GM12878 (cell line): ENCODE measurements around the gene ATN1. TPM values are rescaled to one million over a fixed set of nuclear protein-coding genes. Genes with fewer than 3 reads are reported as not detected.

Source experiments
- ATAC-seq: fragments of 200-7000 bp; cut with Tn5 transposase; 3 replicates; pipeline ENCODE4 v1.9.1; 2020; ENCODE audit warnings: mild to moderate bottlenecking, moderate library complexity
- BruUV-seq: library from RNA; stranded (reverse); fragments of 400-500 nt; replicated peaks from 2 replicates; lab custom pipeline; 2021; lab: Mats Ljungman, UMichigan
- CTCF ChIA-PET: fragments of 300-600 bp; sonication (Branson Sonifier 250); formaldehyde crosslinking; extraction: SDS; loops from one replicate; lab custom pipeline; 2021; ENCODE audit warnings: inconsistent platforms; lab: Yijun Ruan, JAX
- POLR2A ChIA-PET: fragments of 350-600 bp; formaldehyde crosslinking; extraction: SDS; loops from one replicate; lab custom pipeline; 2021; ENCODE audit warnings: inconsistent platforms; lab: Charles Lee
- RAD21 ChIA-PET: fragments of 300-600 bp; sonication (Branson Sonifier 250); formaldehyde crosslinking; loops from one replicate; lab custom pipeline; 2023; ENCODE audit warnings: antibody characterized with exemption; ENCODE audit not compliant: unreplicated experiment; lab: Charles Lee
- SMC1A ChIA-PET: fragments of 300-600 bp; sonication (Branson Sonifier 250); formaldehyde crosslinking; loops from one replicate; lab custom pipeline; 2023; ENCODE audit not compliant: unreplicated experiment, uncharacterized antibody; lab: Charles Lee
- DNase-seq: peaks from one replicate; pipeline ENCODE4 v3.0.0-alpha.2; 2011; ENCODE audit warnings: low read depth, low spot score
- FAIRE-seq: peaks from 3 replicates; lab custom pipeline; 2011; peaks lifted over from hg19 to GRCh38; lab: Jason Lieb, UNC
- H2AFZ ChIP-seq: 2 replicates; pipeline ENCODE4 v1.6.0; 2011; ENCODE audit warnings: low read depth, low read length, control low read depth; ENCODE audit not compliant: control insufficient read depth
- H3K27ac ChIP-seq: 2 replicates; pipeline ENCODE4 v1.5.1; 2011; ENCODE audit warnings: control low read depth; ENCODE audit not compliant: control insufficient read depth, insufficient read depth
- H3K27me3 ChIP-seq, 2 experiments: replicated peaks in 1 of 2; 2 replicates each; pipeline versions ENCODE4 v1.6.0 to v1.6.1; 2011; ENCODE audit warnings: low read length in 1 of 2; ENCODE audit not compliant: control insufficient read depth in 2 of 2, insufficient read depth in 2 of 2
- H3K36me3 ChIP-seq, 2 experiments: 2 replicates each; pipeline ENCODE4 v1.5.1; 2011; ENCODE audit warnings: low read length in 1 of 2; ENCODE audit not compliant: control insufficient read depth in 2 of 2, insufficient read depth in 2 of 2
- H3K4me1 ChIP-seq: 2 replicates; pipeline ENCODE4 v1.6.1; 2011; ENCODE audit warnings: mild to moderate bottlenecking, low read length, moderate library complexity, mixed read lengths; ENCODE audit not compliant: control insufficient read depth, insufficient read depth
- H3K4me2 ChIP-seq: 2 replicates; pipeline ENCODE4 v1.6.0; 2011; ENCODE audit warnings: control low read depth; ENCODE audit not compliant: control insufficient read depth, insufficient read depth
- H3K4me3 ChIP-seq: fragments of 200-600 bp; sonication (generic); 2 replicates; pipeline ENCODE4 v1.5.1; 2016
- H3K79me2 ChIP-seq: 2 replicates; pipeline ENCODE4 v1.6.0; 2011; ENCODE audit warnings: low read length; ENCODE audit not compliant: control insufficient read depth, insufficient read depth
- H3K9ac ChIP-seq: 2 replicates; pipeline ENCODE4 v1.8.0; 2011; ENCODE audit warnings: low read length, control low read depth, mixed read lengths; ENCODE audit not compliant: control insufficient read depth, insufficient read depth
- H3K9me3 ChIP-seq: replicated peaks from 3 replicates; pipeline ENCODE4 v1.5.1; 2011; ENCODE audit warnings: mild to moderate bottlenecking, low read length; ENCODE audit not compliant: control insufficient read depth, insufficient read depth
- H4K20me1 ChIP-seq: 2 replicates; pipeline ENCODE4 v1.6.0; 2011; ENCODE audit not compliant: control insufficient read depth, insufficient read depth
- ETV6 ChIP-seq, 2 experiments: fragments of 450-650 bp in 1 of 2; IDR thresholded peaks in 1 of 2; conservative IDR thresholded peaks in 1 of 2; 2 replicates each; pipeline ENCODE4 v1.6.1; 2014; ENCODE audit warnings: antibody characterized with exemption in 1 of 2, borderline replicate concordance in 1 of 2, low read depth in 1 of 2, mild to moderate bottlenecking in 1 of 2, moderate library complexity in 1 of 2
- GATAD2B ChIP-seq: fragments of 450-650 bp; conservative IDR thresholded peaks from 2 replicates; pipeline ENCODE4 v1.6.1; 2017; ENCODE audit warnings: low read depth, mild to moderate bottlenecking, moderate library complexity
- HDAC6 ChIP-seq: fragments of 200-600 bp; sonication (generic); IDR thresholded peaks from one replicate; pipeline ENCODE4 v1.8.0; 2017; ENCODE audit warnings: antibody characterized with exemption; ENCODE audit not compliant: unreplicated experiment
- IKZF2 ChIP-seq, 2 experiments: fragments of 450-650 bp; IDR thresholded peaks; 2 replicates each; pipeline ENCODE4 v1.6.1; 2017; ENCODE audit warnings: mild to moderate bottlenecking in 2 of 2, moderate library complexity in 2 of 2
- IRF4 ChIP-seq: IDR thresholded peaks from 2 replicates; pipeline ENCODE4 v1.6.1; 2011; ENCODE audit warnings: low read depth, low read length
- NR2C2 ChIP-seq: IDR thresholded peaks from 2 replicates; pipeline ENCODE4 v1.6.1; 2011; ENCODE audit warnings: borderline replicate concordance, low read depth; ENCODE audit not compliant: control insufficient read depth, insufficient read length
- WRNIP1 ChIP-seq: IDR thresholded peaks from 2 replicates; pipeline ENCODE4 v1.6.1; 2011; ENCODE audit warnings: low read depth, low read length, improper control_type of control experiment, borderline replicate concordance
- WGBS: methylation state at CpG from one replicate; pipeline ENCODE4 v1.1.6; 2016; ENCODE audit warnings: low lambda C conversion rate; ENCODE audit not compliant: insufficient replicate concordance, insufficient coverage; ENCODE audit errors: missing lambda C conversion rate; 5-methylcytosine and 5-hydroxymethylcytosine counted together
- in situ Hi-C: fragments of 300-500 bp; cut with MboI; formaldehyde crosslinking; loops from 9 replicates; pipeline ENCODE4 v1.14.3; 2018; ENCODE audit warnings: mixed read lengths
- intact Hi-C: fragments of 100-400 bp; cut with micrococcal nuclease; formaldehyde crosslinking; loops from one replicate; pipeline ENCODE4 v1.14.2; 2022; ENCODE audit not compliant: unreplicated experiment
- polyA plus RNA-seq, 11 experiments: library from polyadenylated mRNA; depleted of rRNA in 4 of 11; unstranded in 6 of 11; stranded (reverse) in 5 of 11; fragments of >200 nt; fragmentation: Nextera tagmentation in 4 of 11; fragmentation: Illumina TruSeq in 1 of 11; extraction: Ambion mirVana in 4 of 11; extraction: Trizol in 1 of 11; gene quantifications; 1 replicate in 1 of 11; 2 replicates in 10 of 11; pipeline versions ENCODE4 v1.2.1 to v1.2.3, GENCODE V29; 2011 to 2016; ENCODE audit warnings: inconsistent platforms in 2 of 11, missing spikeins in 2 of 11, low read depth in 1 of 11
- total RNA-seq, 4 experiments: library from RNA; depleted of rRNA in 3 of 4; stranded (reverse); fragments of >200 nt in 3 of 4; fragmentation: Illumina TruSeq in 1 of 4; extraction: Trizol in 1 of 4; gene quantifications; 2 replicates each; pipeline versions ENCODE4 v1.2.1 to v1.2.3, GENCODE V29; 2013 to 2021
- TF ChIP-seq, protein P1 (sequence below): fragments of 450-650 bp; IDR thresholded peaks from 2 replicates; pipeline ENCODE4 v1.6.1; 2018; ENCODE audit warnings: mild to moderate bottlenecking, low read depth, moderate library complexity; ENCODE audit not compliant: partially characterized antibody
- TF ChIP-seq, protein P2 (sequence below): fragments of 450-650 bp; IDR thresholded peaks from 2 replicates; pipeline ENCODE4 v1.6.1; 2016; ENCODE audit warnings: mild to moderate bottlenecking
- TF ChIP-seq, protein P3 (sequence below): fragments of 450-650 bp; formaldehyde crosslinking; IDR thresholded peaks from 2 replicates; pipeline ENCODE4 v1.4.0; 2020; ENCODE audit warnings: mild to moderate bottlenecking, moderate library complexity

Gene ATN1
- total and polyA plus RNA-seq, 10 of the 15 experiments (the other 5 are each of a cell fraction or from before 2014, with no cell fraction given) = 0.08 to 44.5 (median 5.0) TPM

- TF ChIP-seq, protein P1, sequence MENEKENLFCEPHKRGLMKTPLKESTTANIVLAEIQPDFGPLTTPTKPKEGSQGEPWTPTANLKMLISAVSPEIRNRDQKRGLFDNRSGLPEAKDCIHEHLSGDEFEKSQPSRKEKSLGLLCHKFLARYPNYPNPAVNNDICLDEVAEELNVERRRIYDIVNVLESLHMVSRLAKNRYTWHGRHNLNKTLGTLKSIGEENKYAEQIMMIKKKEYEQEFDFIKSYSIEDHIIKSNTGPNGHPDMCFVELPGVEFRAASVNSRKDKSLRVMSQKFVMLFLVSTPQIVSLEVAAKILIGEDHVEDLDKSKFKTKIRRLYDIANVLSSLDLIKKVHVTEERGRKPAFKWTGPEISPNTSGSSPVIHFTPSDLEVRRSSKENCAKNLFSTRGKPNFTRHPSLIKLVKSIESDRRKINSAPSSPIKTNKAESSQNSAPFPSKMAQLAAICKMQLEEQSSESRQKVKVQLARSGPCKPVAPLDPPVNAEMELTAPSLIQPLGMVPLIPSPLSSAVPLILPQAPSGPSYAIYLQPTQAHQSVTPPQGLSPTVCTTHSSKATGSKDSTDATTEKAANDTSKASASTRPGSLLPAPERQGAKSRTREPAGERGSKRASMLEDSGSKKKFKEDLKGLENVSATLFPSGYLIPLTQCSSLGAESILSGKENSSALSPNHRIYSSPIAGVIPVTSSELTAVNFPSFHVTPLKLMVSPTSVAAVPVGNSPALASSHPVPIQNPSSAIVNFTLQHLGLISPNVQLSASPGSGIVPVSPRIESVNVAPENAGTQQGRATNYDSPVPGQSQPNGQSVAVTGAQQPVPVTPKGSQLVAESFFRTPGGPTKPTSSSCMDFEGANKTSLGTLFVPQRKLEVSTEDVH = no peak
- TF ChIP-seq, protein P2, sequence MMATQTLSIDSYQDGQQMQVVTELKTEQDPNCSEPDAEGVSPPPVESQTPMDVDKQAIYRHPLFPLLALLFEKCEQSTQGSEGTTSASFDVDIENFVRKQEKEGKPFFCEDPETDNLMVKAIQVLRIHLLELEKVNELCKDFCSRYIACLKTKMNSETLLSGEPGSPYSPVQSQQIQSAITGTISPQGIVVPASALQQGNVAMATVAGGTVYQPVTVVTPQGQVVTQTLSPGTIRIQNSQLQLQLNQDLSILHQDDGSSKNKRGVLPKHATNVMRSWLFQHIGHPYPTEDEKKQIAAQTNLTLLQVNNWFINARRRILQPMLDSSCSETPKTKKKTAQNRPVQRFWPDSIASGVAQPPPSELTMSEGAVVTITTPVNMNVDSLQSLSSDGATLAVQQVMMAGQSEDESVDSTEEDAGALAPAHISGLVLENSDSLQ = no peak
These were observed 29.5 kb downstream of the ATN1 start (continued) for GRCh38 chr12:6957151-6957701.

DNA sequence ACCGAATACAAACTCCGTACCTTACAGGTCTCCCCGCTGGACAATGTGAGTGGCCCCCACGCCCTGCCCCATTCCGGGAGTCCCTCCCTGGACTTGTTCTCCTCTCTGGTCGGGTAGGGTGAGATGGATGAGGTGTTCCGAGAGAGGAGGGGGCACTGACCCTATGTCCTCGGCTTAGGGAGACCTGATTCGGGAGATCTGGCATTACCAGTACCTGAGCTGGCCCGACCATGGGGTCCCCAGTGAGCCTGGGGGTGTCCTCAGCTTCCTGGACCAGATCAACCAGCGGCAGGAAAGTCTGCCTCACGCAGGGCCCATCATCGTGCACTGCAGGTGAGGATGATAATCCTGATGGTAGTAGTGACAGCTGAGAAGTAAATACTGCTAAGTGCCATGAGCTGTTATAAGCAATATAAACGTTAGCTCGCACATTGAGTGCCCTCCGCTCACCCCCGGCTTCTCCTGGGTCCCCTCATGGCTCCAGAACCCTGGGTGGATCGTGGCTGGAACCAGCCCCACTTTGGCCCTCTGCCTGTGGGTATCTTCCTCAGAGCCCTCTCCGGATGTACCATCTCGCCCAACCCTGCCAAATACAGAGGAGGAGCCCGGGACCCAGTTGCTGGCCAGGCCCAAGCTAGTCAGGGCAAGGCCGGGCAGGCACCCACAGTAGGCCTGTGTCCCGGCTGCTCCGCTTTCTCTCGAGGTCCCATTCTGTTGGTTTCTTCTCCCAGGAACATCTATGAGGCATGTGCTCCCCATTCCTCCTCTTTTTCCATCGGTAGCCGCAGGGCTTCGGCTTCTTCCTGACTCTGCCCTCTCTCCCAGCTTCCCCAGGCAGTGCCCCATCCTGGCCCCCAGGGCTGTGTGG, 30.2 kb downstream of the ATN1 start:
- peaks cover 83% of the 10 kb centered on the region for H3K79me2 ChIP-seq
- ChIA-PET CTCF (interaction anchor here (1.0 to 13.2 kb wide), 9 partner anchors 10 to 152 kb away, joined by 3 to 645 read pairs (median 5); partner anchors contain the start of genes C12orf57, C1RL, PTPN6 and RNU7-1), SMC1A (interaction anchor here (1.2 to 13.2 kb wide), 2 partner anchors 10 to 151 kb away, joined by 4 to 395 read pairs; partner anchors contain the start of genes C12orf57, C1RL, PTPN6 and RNU7-1), POLR2A (interaction anchor here (1.1 to 13.5 kb wide), 4 partner anchors 13 to 59 kb away, joined by 3 to 524 read pairs (median 10); partner anchors contain the start of genes C12orf57, PTPN6 and RNU7-1), RAD21 (interaction anchor here (0.8 to 13.5 kb wide), 6 partner anchors 11 to 85 kb away, joined by 3 to 426 read pairs (median 6); partner anchors contain the start of genes C12orf57, LPCAT3, RNU7-1 and SPSB2)
- ATAC-seq (no peak), DNase-seq (no peak), FAIRE-seq (no peak)
- no peaks in the 10 kb centered on the region for H4K20me1 ChIP-seq
- H3K27ac ChIP-seq = peak overlapping the region; percentile 99
- peak overlapping the region; percentile 95 for H3K4me3 ChIP-seq
- intact Hi-C loops (no loop called here), in situ Hi-C loops (loop anchor here (25.0 kb wide), 1 partner anchor 1679 kb away; no protein-coding TSS in a partner anchor)
- H3K9ac ChIP-seq = peak overlapping the region; percentile 91
- H3K9me3 ChIP-seq = no peaks in the 10 kb centered on the region
- no peaks in the 10 kb centered on the region for H3K27me3 ChIP-seq
- H2AFZ ChIP-seq = no peak overlapping the region
- peak overlapping the region; percentile 99 for H3K4me2 ChIP-seq
- H3K4me1 ChIP-seq = peaks cover 85% of the 10 kb centered on the region
- peaks cover 11 to 33% of the 10 kb centered on the region in 2 experiments for H3K36me3 ChIP-seq
- BruUV-seq = no TSS peak
- WGBS = 44% methylated on average over 28 of the region's 28 CpGs
- TF ChIP-seq WRNIP1 = no peak
- TF ChIP-seq ETV6 (conservative IDR thresholded peaks at IDR 0.05 in 1 of 2, IDR thresholded peaks at IDR 0.05 in 1 of 2; ENCODE audit: borderline replicate concordance in 1 of 2, low read depth in 1 of 2) = no peak
- TF ChIP-seq IKZF2 (IDR thresholded peaks at IDR 0.05) = no peak
- no peak for TF ChIP-seq HDAC6
- TF ChIP-seq IRF4 = no peak
- TF ChIP-seq, protein P3, sequence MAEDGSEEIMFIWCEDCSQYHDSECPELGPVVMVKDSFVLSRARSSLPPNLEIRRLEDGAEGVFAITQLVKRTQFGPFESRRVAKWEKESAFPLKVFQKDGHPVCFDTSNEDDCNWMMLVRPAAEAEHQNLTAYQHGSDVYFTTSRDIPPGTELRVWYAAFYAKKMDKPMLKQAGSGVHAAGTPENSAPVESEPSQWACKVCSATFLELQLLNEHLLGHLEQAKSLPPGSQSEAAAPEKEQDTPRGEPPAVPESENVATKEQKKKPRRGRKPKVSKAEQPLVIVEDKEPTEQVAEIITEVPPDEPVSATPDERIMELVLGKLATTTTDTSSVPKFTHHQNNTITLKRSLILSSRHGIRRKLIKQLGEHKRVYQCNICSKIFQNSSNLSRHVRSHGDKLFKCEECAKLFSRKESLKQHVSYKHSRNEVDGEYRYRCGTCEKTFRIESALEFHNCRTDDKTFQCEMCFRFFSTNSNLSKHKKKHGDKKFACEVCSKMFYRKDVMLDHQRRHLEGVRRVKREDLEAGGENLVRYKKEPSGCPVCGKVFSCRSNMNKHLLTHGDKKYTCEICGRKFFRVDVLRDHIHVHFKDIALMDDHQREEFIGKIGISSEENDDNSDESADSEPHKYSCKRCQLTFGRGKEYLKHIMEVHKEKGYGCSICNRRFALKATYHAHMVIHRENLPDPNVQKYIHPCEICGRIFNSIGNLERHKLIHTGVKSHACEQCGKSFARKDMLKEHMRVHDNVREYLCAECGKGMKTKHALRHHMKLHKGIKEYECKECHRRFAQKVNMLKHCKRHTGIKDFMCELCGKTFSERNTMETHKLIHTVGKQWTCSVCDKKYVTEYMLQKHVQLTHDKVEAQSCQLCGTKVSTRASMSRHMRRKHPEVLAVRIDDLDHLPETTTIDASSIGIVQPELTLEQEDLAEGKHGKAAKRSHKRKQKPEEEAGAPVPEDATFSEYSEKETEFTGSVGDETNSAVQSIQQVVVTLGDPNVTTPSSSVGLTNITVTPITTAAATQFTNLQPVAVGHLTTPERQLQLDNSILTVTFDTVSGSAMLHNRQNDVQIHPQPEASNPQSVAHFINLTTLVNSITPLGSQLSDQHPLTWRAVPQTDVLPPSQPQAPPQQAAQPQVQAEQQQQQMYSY (CRISPR knock-in tag) = no peak
- 0 out of 2 replicates have a peak, but pooled peaks have one; percentile 28 for TF ChIP-seq GATAD2B
- no peak for TF ChIP-seq NR2C2
